HG03159 (cell line): ENCODE results near the gene NPY4R.
"Not testable (repeated sequence)": the region's sequence is repeated elsewhere in the genome, so short reads cannot be mapped to it uniquely, and the experiment has no call there.

ENCODE experiments used
- ATAC-seq: cut with Tn5 transposase; IDR thresholded peaks from one replicate; pipeline ENCODE4 v1.9.1; 2021; ENCODE audit warnings: mild to moderate bottlenecking, moderate library complexity; ENCODE audit not compliant: unreplicated experiment

Gene NPY4R, protein sequence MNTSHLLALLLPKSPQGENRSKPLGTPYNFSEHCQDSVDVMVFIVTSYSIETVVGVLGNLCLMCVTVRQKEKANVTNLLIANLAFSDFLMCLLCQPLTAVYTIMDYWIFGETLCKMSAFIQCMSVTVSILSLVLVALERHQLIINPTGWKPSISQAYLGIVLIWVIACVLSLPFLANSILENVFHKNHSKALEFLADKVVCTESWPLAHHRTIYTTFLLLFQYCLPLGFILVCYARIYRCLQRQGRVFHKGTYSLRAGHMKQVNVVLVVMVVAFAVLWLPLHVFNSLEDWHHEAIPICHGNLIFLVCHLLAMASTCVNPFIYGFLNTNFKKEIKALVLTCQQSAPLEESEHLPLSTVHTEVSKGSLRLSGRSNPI

DNA sequence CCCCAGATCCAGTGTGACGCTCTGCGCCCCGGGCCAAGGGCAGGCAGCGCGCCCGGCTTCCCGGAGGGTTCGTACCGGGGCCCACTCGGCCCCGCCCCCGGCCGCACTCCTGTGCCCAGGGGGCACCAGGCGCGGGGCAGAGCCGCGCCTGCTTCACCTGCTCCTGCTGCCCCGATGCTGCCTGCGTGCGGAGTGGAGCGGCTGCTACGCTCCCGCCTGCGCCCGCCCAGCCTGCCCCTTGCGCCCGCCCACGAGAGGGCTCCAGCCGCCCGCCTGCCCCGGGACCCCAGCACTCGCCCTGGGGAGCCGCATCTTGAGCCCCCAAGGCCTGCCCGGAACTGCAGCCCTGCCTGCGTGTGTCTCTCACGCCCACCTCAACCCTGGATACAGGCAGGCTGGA, at the start of gene NPY4R:
Gene NPY4R, minus strand, starts transcription at position 194 of the 400 bp plus-strand sequence. CDS start 3,323 bp downstream, outside the sequence.
- not testable (repeated sequence) for ATAC-seq

DNA sequence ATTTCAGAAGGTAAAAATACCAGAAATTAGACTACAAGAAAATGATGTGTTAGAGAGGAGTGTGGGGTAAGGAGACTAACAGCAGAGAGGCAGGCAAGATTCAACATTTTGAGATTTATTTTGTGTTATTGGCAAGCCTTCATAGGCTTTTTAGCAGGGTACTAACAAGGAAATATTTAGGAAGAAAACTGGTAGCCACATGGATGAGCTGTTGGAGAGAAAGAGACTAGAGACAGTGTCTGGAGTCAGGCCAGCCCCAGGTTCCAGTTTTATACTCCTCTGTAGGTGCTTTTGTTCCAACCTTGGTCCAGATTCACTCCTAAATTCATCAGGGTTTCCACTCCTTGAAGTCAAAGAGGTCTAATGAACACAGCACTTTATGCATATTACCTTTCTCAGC, 49.6 kb upstream of the NPY4R start:
- no peak for ATAC-seq

DNA sequence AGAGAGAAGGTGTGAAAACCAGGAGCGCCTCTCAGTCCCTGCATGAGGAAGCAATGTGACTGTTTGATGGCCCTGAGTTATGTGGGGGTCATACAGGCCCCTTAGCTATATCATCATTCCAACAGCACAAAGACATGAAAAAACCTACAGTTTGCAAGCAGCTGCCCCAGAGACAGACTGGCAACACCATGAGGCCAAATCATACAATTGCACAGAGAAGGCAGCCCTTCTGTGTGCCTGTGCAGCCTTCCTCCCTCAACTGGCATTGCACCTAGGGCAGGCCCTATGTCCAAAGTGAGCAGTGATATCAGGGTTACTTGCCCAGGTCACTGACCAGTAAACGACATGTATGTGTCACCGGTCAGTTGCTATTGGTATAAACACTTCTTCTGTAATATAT, 49.1 kb upstream of the NPY4R start:
- no peak for ATAC-seq

DNA sequence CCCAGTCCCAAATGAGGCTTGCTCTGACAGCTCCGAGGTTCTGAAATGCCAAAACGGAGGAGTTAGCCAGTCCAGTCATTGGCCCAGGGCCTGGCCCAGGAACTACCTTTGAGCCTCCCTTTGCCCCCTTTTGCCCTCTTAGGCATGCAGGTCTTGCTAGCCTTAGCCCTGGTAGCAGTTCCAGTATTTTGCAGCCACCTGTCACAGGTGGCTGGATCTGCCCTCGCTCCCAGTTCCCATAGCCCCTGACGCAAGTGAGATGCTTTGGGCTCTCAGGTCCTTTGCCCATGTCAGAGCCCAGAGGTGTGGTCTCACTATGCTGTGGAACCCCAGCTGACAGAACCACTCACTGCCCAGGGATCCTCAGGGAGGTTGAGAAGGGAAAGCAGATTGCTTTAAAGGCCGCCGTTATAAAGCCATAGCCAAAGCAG, 48.7 kb upstream of the NPY4R start:
- ATAC-seq, result no peak

DNA sequence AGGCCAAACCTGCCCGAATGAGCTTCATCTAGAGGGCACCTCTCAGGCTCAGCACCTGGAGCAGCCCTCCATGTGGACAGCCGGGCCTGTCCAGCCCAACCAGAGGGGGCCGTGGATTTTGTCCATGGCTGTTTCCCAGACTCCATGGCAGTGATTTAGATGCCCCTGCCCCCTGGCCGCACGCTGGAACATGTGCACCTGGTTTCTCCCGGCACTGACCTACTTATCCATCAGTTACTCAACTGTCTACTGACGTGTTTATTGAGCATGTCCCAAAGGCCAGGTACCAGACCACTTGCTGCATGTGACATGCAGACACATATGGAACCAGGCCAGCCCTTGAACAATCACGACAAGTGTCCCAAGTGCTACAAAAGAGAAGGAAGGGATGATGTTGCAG, 47.6 kb upstream of the NPY4R start:
- ATAC-seq, result not testable (repeated sequence)

DNA sequence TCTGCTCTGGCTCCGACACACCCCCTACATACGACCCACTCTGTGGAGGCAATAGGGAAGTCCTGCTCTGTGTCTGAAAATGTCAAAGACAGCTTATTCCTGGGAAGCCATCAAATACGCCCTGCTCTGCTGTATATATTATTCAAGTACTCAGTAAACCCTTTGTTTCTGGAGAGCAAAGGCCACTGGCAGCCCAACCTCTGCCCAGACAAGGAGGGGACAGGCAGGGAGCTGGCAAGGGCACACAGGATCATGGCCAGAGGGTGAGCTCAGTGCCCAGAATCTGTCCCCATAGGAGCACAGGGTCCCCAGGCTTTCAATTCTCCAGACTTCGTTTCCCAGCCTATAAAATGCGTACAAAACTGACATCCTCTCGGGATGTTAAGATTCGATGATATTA, 47.0 kb upstream of the NPY4R start:
- ATAC-seq, result not testable (repeated sequence)

DNA sequence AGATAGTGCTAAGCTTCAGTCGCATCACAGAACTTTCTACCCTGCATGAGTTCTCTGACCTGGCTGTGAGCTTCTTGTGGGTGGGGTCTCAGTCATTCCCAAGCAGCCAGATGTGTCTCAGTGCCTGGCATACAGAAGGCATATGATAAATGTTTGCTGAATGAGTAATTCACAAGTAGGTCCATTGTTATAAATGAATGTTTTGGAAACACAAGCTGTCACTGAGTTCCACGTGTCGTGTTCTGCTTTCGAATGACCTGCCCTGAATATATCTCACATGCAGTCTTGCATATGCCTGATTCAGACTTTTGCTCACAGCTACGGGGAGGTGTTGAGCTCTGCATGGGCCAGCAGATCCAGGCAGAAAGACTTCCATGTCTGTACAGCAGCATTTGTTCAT, 46.2 kb upstream of the NPY4R start:
- not testable (repeated sequence) for ATAC-seq

DNA sequence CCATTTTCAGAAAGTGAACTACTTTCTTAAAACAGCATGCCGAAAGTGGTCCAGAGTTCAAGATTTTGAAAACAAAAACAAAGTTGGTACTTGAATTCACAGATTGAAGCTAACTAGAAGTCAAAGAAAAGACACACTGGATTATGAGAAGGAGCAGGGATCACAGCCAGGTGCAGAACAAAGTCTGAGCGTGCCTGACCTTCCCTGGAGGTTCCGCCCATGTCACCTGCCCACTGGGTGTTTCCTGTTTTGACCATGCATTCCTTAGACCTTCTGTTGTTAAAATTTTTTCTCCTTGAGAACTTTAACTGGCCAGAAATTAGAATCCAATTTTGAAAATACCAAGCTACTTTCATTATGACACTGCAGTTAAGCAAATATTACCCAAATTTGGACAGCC, 34.2 kb upstream of the NPY4R start:
- not testable (repeated sequence) for ATAC-seq

DNA sequence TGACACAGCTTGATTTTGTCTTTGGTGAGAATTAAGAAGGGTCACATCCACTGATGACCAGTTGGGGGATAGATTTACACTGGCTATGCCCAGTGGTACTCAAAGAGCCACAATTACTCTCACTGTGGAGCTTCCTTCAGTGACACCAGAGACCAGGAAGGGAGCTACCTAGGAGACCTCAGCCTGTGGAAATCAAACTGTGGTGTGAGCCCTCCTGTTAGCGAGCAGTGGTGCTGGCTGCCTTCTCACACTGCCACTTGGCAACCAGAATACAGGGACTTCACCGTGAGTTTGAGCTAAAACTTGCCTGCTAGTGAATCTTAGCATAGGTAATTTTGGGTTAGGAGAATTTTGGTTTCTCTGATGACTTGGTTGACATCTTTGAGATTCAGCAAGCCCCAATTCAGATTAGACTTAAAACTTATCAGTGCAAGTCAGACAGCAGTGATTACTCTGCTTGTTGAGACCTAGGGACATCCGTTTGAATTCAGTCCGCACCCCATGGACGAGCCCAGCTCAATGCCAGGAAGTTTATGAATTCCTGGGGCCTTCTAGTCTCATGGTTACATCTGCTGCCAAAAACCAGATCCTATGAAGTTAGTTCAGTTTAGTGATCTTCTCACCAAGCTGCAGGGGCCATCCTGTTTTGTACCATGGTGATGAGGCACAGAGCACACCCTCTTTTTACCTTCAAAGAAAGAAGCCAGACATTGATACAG, 33.4 kb upstream of the NPY4R start:
- ATAC-seq, result not testable (repeated sequence)

DNA sequence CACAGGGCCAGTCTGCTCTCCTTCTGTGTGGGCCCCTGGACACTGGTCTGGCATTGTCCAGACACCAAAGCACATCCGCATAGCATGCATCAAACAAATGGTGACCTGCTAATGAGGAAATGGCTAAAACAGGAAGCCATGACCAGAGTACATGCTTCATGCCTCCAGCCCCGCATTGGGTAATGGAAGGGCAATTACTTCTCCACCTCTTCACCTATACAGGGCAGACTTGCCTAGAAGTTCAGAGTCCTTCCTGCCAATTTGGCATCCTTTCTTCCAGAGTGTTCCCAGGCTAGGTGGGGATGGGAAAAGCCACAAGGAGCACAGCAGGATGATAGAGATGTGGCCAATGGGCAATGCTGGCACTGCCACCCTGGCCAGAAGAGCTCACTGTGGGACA, 32.1 kb upstream of the NPY4R start:
- not testable (repeated sequence) for ATAC-seq

DNA sequence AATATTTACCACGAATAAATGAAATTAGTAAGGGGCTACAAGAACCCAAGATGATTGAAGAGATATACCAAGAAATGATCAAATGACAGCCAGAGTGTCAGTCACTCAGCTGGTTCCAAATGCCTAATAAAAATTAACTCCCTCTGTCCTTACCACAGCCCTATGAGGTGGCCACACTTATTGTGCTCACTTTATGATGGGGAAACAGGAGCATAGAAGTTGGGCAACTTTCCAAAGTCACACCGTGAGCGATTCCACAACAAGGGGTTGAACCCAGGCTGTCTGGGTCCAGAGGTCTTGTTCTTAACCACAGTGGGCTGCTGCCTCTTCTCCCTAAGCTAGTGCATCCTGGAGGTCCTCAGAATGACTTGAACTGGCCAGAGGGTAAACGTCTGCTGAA, 31.6 kb upstream of the NPY4R start:
- ATAC-seq, result not testable (repeated sequence)

DNA sequence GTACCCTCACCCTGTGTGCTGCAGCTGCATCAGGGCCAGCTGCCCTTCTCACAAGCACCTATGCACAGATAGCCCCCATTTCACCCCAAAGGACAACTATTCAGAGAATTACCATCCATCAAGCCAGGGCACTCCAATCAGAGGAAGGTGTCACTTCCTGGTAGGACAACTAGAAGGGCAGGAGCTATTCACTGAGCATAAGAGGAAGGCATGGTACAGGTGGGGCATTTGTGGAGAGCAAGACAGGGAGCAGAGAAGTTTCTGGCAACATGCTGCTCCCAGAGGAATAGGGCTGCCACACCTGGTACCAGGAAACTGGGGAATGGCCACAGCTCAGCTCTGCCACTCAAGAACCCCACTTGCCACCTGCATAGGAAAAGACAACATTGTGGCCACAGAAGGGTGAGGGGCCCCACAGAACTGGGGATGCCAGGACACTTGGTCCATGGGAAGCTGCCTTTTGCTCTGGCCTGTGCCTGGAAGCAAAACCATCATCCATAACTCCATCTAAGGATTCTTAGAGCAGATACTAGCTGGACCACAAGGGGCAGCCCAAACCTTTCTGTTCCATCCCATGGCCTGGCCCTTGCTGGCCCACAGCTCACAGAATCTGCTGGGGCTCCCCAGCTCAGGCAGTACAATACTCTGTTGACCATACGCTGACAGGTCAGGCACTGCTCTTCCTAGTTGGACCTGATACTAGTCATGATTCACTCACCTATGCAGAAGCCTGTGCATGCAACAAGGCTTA, 25.8 kb upstream of the NPY4R start:
- ATAC-seq, result not testable (repeated sequence)

DNA sequence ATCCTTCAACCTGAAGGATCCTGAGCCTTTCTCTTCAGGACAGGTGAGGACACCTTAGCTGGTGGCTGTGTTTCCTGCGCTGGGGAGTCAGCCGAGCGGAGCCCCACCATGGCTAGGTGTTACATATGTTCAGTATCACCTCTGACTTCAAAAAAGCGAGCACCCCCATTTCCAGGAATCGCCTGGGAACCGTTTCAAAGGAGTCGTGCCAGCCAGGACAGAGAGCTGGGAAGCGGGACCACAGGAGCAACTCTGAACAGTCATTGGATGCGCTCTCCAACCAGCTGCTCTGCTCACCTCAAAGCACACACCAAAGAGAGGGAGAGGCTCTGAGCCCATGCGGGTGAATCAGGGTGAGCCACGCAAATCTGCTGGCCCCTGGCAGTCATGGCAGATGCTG, 24.5 kb upstream of the NPY4R start:
- not testable (repeated sequence) for ATAC-seq

DNA sequence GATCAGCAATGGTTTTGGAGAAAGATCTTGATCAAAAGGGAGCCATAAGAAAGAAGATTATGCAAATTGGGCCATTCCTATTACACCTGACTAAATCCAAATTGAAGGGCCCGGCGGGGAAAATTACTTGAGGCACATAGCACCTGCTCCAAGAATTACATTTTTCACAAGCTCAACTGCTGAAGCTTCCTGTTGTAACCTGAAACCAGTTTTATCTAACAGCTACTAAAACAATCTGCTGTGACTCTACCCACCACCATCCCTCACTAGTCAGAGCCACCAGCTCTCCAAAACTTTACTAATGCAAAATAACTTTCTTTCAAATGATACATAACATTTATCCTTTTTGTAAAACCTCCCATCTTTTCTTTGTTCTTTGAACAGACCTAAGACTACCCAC, 20.7 kb upstream of the NPY4R start:
- ATAC-seq, result not testable (repeated sequence)

DNA sequence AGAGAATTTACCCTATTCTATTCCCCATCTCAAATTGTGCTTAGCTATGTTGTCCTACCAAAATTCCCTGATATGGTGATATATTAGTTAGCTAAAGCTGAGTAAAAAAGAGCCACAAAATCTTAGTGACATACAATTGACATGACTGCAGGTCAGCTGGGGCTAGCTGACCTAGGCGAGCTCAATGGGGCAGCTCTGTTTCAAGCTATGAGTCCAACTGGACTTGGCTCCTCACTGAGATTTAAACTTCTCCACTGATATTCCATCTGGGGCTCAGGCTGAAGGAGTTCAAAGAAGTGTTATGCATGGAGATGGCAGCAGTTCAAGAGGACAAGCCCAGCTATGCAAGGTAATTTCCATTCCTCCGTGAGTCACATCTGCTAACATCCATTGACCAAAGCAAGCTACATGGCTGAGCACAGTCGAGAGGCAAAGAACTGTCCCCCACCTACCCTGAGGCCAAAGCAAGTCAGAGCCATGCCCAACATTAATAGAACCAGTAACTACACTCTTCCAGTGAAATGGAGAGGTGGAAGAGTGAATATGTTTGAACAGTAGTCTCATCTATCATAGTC, 9.1 kb upstream of the NPY4R start:
- not testable (repeated sequence) for ATAC-seq

DNA sequence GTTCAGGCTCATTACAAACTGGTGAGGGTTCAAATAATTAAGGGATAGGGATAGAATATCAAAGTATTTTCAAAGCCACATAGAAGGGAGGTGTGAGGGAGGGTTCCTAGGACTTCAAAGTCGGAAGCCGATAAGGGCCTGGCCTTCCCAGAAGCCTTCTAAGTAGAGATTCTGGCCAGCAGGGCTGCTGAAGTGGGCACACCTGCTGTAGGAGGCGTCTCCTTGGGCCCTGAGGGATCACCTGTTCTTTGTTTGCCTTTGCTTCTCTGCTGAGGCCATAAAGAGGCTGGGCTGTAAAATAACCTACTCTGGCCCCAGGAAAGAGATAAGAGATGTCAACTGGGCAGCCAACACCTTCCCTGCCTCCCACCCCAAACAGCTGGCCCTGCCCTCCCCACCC, 8.0 kb upstream of the NPY4R start:
- not testable (repeated sequence) for ATAC-seq

DNA sequence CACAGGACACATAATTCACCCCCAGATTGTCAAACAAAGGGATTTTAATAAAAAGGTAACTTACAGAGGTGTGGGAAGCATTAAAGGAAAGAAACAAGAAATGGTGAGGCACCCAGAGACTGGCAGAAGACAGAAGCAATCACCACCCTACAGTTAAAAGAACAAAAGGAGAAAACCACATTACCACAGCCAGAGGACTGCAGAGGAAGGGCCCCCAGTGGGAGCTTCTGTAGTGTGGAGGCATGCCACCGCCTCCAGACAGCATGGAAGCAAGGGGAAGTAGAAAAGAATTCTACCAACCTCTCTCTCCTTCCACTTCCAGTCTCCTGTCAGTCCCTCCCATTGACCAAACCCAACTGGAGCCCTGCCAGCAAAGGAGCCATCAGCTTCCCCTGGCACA, 4.4 kb upstream of the NPY4R start:
- not testable (repeated sequence) for ATAC-seq

DNA sequence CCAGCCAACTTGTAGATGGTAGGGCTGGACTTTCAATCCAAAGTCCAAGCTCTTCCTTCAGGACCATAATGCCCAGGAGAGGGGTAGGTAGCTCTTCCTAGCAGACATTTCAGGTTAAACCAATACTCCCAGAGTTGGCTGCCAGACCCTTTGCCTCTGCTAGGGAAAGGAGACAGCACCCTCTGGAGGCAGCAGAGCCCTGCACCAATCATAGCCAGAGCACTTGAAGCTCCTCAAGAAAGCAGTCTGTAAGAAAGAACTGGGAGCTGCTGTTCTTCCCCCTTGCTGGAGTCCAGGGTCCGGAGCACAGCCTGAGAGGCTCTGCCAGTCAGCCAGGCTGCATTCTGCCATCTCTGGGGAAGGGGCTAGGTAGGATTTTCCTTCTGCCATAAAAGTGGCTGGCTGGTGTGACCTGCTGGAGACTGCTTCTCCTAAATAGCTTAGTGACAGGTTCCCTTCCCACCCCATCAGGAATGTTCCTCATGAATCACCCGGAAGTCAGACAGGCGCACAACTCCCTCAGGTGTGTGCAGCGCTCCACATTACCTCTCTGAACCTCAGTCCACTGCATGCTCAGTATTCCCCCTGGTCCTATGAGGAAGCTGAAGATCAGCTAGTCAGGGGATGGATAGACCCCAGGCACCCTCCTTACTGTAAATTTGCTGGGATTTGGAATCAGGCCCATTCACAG, 2.5 kb upstream of the NPY4R start:
- not testable (repeated sequence) for ATAC-seq

DNA sequence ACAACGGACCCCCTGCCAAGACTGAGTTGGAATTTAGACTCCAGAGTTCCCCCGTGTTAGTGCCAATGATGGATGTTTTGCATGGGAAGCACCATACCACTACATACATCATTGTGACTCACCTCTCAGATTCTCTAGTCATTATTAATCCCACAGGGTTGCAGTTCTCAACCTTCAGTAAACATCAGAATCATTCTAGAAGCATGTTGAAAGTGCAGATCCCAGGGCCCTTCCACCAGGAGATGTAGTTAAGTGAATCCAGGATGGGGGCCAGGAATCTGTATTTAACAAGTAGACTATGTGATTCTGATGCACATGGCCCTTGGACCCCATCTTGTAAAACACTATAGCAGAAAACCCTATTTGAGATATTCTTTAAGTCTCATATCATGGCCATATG, 2.1 kb downstream of the NPY4R start:
- ATAC-seq, result not testable (repeated sequence)

DNA sequence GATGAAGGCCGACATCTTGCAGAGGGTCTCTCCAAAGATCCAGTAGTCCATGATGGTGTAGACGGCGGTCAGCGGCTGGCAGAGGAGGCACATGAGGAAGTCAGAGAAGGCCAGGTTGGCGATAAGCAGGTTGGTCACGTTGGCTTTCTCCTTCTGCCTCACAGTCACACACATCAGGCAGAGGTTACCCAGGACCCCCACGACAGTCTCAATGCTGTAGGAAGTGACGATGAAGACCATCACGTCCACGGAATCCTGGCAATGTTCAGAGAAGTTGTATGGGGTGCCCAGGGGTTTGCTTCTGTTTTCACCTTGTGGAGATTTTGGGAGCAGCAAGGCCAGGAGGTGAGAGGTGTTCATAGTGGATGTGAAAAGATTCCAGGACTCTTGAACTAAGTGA, 3.5 kb downstream of the NPY4R start:
- ATAC-seq, result not testable (repeated sequence)
